Common myeloid progenitor, CD34-positive (primary cell): Measurements from ENCODE around the gene KLF2. TPM values are rescaled to one million over a fixed set of nuclear protein-coding genes. Genes with fewer than 3 reads are reported as not detected.
"Not testable (repeated sequence)": the region's sequence is repeated elsewhere in the genome, so short reads cannot be mapped to it uniquely, and the experiment has no call there.

Experiments used
- CTCF ChIA-PET: fragments of 350-600 bp; sonication (Branson Sonifier 250); formaldehyde crosslinking; loops from one replicate; lab custom pipeline; 2021; ENCODE audit warnings: antibody characterized with exemption; lab: Charles Lee
- POLR2A ChIA-PET: fragments of 350-600 bp; sonication (Branson Sonifier 250); formaldehyde crosslinking; loops from one replicate; lab custom pipeline; 2021; ENCODE audit warnings: antibody characterized with exemption; lab: Charles Lee
- DNase-seq, 3 donors: peaks; one replicate each; pipeline versions ENCODE4 v3.0.0 to v3.0.0-alpha.2; 2013
- H3K27ac ChIP-seq, 2 experiments: 1 replicate in 1 of 2; 2 replicates in 1 of 2; pipeline ENCODE4 v1.7.0; 2013; ENCODE audit warnings: inconsistent platforms in 2 of 2, low read length in 2 of 2, mild to moderate bottlenecking in 2 of 2, low read depth in 1 of 2, moderate library complexity in 1 of 2; ENCODE audit not compliant: severe bottlenecking in 2 of 2, insufficient read depth in 1 of 2, poor library complexity in 1 of 2
- H3K27me3 ChIP-seq, 5 experiments: replicated peaks in 2 of 5; 1 replicate in 3 of 5; 2 replicates in 2 of 5; pipeline versions ENCODE4 v1.6.1 to v1.7.0; 2013; ENCODE audit warnings: low read length in 4 of 5, mild to moderate bottlenecking in 2 of 5, moderate library complexity in 2 of 5, inconsistent platforms in 1 of 5; ENCODE audit not compliant: insufficient read depth in 5 of 5, control insufficient read depth in 4 of 5
- H3K36me3 ChIP-seq, 4 experiments: 1 replicate in 2 of 4; 2 replicates in 2 of 4; pipeline versions ENCODE4 v1.6.1 to v1.7.0; 2013; ENCODE audit warnings: low read length in 3 of 4, control low read depth in 1 of 4, mild to moderate bottlenecking in 1 of 4; ENCODE audit not compliant: control insufficient read depth in 4 of 4, insufficient read depth in 4 of 4
- H3K4me1 ChIP-seq, 4 experiments: 1 replicate in 3 of 4; 2 replicates in 1 of 4; pipeline versions ENCODE4 v1.6.1 to v1.7.1; 2013; ENCODE audit warnings: low read length in 3 of 4, mild to moderate bottlenecking in 3 of 4, control low read depth in 1 of 4, inconsistent platforms in 1 of 4, moderate library complexity in 1 of 4; ENCODE audit not compliant: control insufficient read depth in 4 of 4, insufficient read depth in 4 of 4; ENCODE audit errors: control extremely low read depth in 1 of 4
- H3K4me3 ChIP-seq, 7 experiments: 1 replicate in 4 of 7; 2 replicates in 3 of 7; pipeline versions ENCODE4 v1.5.1 to v1.7.0; 2013; ENCODE audit warnings: mild to moderate bottlenecking in 7 of 7, low read length in 6 of 7, moderate library complexity in 6 of 7, inconsistent platforms in 2 of 7, low read depth in 2 of 7, control low read depth in 1 of 7; ENCODE audit not compliant: insufficient read depth in 4 of 7, control insufficient read depth in 1 of 7; ENCODE audit errors: extremely low read depth in 1 of 7
- H3K9me3 ChIP-seq, 5 experiments: 1 replicate in 4 of 5; 2 replicates in 1 of 5; pipeline versions ENCODE4 v1.6.1 to v1.7.1; 2013; ENCODE audit warnings: low read length in 4 of 5, mild to moderate bottlenecking in 2 of 5, inconsistent platforms in 1 of 5, low read depth in 1 of 5, moderate library complexity in 1 of 5; ENCODE audit not compliant: control insufficient read depth in 4 of 5, insufficient read depth in 2 of 5; ENCODE audit errors: control extremely low read depth in 1 of 5
- WGBS: methylation state at CpG from one replicate; pipeline ENCODE4 v1.1.5; 2013; ENCODE audit not compliant: insufficient coverage; 5-methylcytosine and 5-hydroxymethylcytosine counted together
- polyA plus RNA-seq: library from polyadenylated mRNA; unstranded; fragments of 120-200 nt; gene quantifications from one replicate; pipeline ENCODE4 v1.2.1, GENCODE V29; 2013

Gene KLF2
- polyA plus RNA-seq = 233 TPM

DNA sequence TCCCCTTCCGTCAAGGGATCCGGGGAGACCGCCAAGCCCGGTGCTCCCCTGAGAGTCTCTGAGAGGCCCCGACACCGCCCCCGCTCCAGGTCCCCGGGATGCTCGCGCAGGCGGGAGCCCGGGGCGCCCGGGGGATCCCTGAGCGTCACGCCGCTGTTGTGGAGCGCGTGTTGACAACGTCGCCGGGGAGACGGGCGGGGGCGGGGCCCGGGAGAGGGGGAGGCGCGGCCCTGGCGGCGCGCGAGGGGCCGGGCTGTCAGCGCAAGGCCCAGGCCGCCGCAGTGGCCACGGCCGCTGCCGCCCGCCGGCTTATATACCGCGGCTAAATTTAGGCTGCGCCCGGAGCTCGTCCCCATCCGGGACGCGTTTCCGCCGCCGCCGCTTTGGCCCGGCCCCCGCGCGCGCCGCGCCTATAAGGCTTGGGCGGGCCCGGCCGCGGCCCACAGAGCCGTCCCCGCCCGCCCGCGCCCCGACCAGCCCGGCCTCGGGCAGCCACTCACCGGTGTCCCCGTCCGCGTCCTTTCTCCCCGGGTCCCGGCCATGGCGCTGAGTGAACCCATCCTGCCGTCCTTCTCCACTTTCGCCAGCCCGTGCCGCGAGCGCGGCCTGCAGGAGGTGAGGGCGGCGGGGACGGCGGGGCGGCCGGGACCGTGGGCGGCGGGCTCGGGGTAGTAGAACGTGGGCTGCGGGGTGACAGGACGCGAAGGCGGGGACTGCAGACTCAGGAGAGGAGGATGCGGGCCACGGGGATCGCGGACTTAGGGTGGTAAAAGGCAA is at the start of gene KLF2:
Gene KLF2 (plus strand): TSS at position 443 of the 777 bp plus-strand sequence. CDS start 98 bp downstream, at position 541.
- DNase-seq = peak; percentile 90 to 96 (median 96)
- ChIA-PET CTCF (interaction anchor here (0.6 to 1.3 kb wide), 3 partner anchors 23 to 77 kb away, joined by 3 to 4 read pairs (median 3); no protein-coding TSS in a partner anchor), POLR2A (interaction anchor here (0.5 to 3.2 kb wide), 16 partner anchors 9 to 127 kb away, joined by 3 to 29 read pairs (median 4); partner anchors contain the start of gene AP1M1)
- H3K27ac ChIP-seq = peak within 1 kb of the TSS in 1 of 2 experiments; percentile 76
- peaks cover 0 to 2% (median 0%) of the 10 kb centered on the region in 5 experiments for H3K9me3 ChIP-seq
- peaks cover 0 to 45% (median 13%) of the 10 kb centered on the region in 5 experiments for H3K27me3 ChIP-seq
- peaks cover 0 to 15% (median 0%) of the 10 kb centered on the region in 4 experiments for H3K36me3 ChIP-seq
- peak within 1 kb of the TSS; percentile 46 to 81 (median 69) for H3K4me3 ChIP-seq
- under 1% methylated on average over 89 of the region's 105 CpGs for WGBS
- peaks cover 13 to 58% (median 55%) of the 10 kb centered on the region in 4 experiments for H3K4me1 ChIP-seq

DNA sequence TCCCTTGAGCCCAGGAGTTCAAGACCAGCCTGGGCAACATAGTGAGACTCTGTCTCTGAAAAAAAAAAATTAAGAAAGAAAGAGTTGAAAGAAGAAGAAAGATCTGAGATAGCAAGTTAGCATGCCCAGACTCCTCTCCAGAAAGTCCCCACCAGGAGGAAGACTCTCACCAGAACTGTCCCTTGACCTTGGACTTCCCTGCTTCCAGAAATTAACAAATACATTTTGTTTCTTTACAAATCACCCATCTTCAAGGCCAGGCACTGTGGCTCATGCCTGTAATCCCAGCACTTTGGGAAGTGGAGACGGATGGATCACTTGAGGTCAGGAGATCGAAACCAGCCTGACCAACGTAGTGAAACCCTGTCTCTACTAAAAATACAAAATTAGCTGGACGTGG is 44.3 kb upstream of the KLF2 start:
- Histone ChIP-seq H3K36me3 (no peaks in the 10 kb centered on the region), H3K27me3 (no peaks in the 10 kb centered on the region), H3K4me1 (peaks cover 0 to 31% (median 30%) of the 10 kb centered on the region in 4 experiments), H3K27ac (no peak overlapping the region), H3K9me3 (no peaks in the 10 kb centered on the region), H3K4me3 (no peak overlapping the region)
- ChIA-PET CTCF (interaction anchor here (1.1 to 1.4 kb wide), 2 partner anchors 11 to 19 kb away, joined by 5 read pairs; no protein-coding TSS in a partner anchor), POLR2A (no interaction called here)
- DNase-seq = no peak
- 100% methylated on average over 1 of the region's 4 CpGs for WGBS

DNA sequence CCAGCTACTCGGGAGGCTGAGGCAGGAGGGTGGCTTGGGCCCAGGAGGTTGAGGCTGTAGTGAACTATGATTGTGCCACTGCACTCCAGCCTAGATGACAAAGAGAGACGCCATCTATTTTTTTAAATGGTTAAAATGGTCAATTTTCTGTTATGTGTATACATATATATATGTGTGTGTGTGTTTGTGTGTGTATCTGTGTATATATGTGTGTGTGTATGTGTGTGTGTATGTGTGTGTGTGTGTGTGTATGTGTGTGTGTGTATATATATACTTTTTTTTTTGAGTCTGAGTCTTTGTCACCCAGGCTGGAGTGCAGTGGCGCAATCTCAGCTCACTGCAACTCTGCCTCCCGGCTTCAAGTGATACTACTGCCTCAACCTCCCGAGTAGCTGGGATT is 42.9 kb upstream of the KLF2 start:
- no peaks in the 10 kb centered on the region for H3K36me3 ChIP-seq
- CTCF ChIA-PET = interaction anchor here (1.3 to 1.4 kb wide), 2 partner anchors 10 to 12 kb away, joined by 4 to 5 read pairs; no protein-coding TSS in a partner anchor
- H3K9me3 ChIP-seq = no peaks in the 10 kb centered on the region
- no peaks in the 10 kb centered on the region for H3K27me3 ChIP-seq
- H3K4me1 ChIP-seq = peaks cover 0 to 44% (median 41%) of the 10 kb centered on the region in 4 experiments
- WGBS = 90% methylated on average over 2 of the region's 5 CpGs
- no peak overlapping the region for H3K27ac ChIP-seq
- H3K4me3 ChIP-seq = no peak overlapping the region
- DNase-seq = no peak
- POLR2A ChIA-PET = interaction anchor here (0.6 kb wide), 1 partner anchor 18 kb away, joined by 6 read pairs; no protein-coding TSS in a partner anchor

DNA sequence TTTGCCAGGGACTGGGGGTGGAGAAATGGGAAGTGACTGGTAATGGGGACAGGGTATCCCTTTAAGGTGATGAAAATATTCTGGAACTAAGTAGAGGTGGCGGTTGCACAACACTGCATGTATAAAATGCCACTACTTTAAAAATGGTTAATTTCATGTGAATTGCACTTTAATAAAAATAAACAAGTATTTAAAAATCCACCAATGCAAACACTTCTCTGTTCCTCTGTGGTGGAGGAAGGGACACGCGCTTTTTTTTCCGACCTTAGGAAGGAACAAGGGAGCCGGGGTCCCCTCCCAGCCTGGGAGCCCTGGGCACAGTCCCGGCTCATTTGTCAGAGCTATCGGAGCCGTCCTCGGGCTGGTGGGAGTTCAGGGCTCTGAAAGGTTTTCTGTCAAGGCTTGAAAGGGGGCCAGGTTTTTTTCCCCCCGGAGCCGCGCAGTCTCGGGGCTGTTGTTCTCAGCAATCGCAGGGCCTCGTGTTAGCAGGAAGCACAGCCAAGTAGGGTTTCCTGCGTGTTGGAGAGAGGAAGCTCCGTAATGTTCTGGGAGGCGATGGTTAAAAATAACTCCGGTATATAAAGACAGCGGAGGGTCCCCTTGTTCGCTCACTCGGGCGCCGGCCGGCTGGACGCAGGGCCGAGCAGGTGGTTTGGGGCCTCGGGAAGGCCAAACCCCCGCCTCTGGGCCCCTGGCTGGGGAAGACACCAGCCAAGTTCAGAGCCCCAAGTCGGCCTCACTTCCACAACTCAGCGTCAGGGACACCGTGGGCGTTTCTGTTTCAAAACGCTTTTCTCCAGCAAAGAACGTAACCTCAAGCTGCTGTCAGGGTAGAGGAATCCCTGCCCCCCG is 41.2 kb upstream of the KLF2 start:
- Histone ChIP-seq H3K4me3 (peak overlapping the region in 5 of 7 experiments; percentile 32 to 62 (median 55)), H3K36me3 (no peaks in the 10 kb centered on the region), H3K9me3 (no peaks in the 10 kb centered on the region), H3K4me1 (peaks cover 0 to 48% (median 41%) of the 10 kb centered on the region in 4 experiments), H3K27ac (peak overlapping the region; percentile 75 to 91), H3K27me3 (no peaks in the 10 kb centered on the region)
- ChIA-PET CTCF (interaction anchor here (0.9 to 1.6 kb wide), 3 partner anchors 10 to 87 kb away, joined by 3 to 4 read pairs (median 3); no protein-coding TSS in a partner anchor), POLR2A (interaction anchor here (0.6 to 2.1 kb wide), 12 partner anchors 9 to 45 kb away, joined by 3 to 29 read pairs (median 4); partner anchors contain the start of gene KLF2)
- WGBS = 0% methylated on average over 26 of the region's 36 CpGs
- DNase-seq = peak; percentile 80 to 93 (median 90)

DNA sequence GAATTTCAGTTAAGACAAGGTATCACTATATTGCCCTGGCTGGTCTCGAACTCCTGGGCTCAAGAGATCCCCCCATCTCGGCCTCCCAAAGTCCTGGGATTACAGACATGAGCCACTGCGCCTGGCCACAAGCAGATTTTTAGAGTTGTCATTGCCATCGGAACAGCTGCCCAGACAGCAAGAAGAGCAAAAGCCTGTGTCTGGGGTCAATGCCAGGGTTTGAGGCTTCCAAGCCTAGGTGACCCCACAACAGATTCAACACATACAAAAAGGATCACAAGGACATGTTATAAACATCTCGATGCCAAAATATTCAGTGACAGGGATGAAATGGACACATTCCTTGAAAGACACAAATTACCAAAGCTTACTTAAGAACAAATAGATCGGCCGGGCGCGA is 40.1 kb upstream of the KLF2 start:
- ChIA-PET POLR2A (interaction anchor here (1.3 to 2.1 kb wide), 6 partner anchors 21 to 44 kb away, joined by 3 to 29 read pairs (median 16); partner anchors contain the start of gene KLF2), CTCF (interaction anchor here (0.9 to 2.0 kb wide), 5 partner anchors 11 to 85 kb away, joined by 3 to 6 read pairs (median 3); no protein-coding TSS in a partner anchor)
- no peaks in the 10 kb centered on the region for H3K27me3 ChIP-seq
- H3K27ac ChIP-seq = no peak overlapping the region
- no peaks in the 10 kb centered on the region for H3K36me3 ChIP-seq
- no peaks in the 10 kb centered on the region for H3K9me3 ChIP-seq
- H3K4me1 ChIP-seq = peaks cover 0 to 48% (median 41%) of the 10 kb centered on the region in 4 experiments
- WGBS = 93% methylated on average over 7 of the region's 9 CpGs
- H3K4me3 ChIP-seq = peak overlapping the region in 1 of 7 experiments; percentile 54
- DNase-seq = no peak

DNA sequence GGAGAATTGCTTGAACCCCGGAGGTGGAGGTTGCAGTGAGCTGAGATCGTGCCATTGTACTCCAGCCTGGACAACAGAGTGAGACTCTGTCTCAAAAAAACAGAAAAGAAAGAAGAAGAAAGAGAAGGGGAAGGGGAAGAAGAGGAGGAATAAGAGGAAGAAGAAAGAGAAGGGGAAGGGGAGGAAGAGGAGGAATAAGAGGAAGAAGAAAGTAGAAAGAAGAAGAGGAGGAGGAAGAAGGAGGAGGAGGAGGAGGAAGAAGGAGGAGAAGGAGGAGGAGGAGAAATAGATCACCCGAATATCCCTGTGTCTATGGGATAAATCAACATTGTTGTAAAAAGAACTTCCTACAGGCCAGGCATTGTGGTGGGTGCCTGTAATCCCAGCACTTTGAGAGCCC is 39.5 kb upstream of the KLF2 start:
- H3K27me3 ChIP-seq, H3K9me3 ChIP-seq, H3K4me3 ChIP-seq, H3K36me3 ChIP-seq, DNase-seq, H3K27ac ChIP-seq: not testable (repeated sequence)
- H3K4me1 ChIP-seq = peaks cover 0 to 48% (median 41%) of the 10 kb centered on the region in 4 experiments
- CTCF ChIA-PET = interaction anchor here (0.9 to 2.0 kb wide), 3 partner anchors 12 to 26 kb away, joined by 3 to 6 read pairs (median 3); no protein-coding TSS in a partner anchor
- WGBS = 90% methylated on average over 3 of the region's 3 CpGs
- POLR2A ChIA-PET = interaction anchor here (1.8 to 2.1 kb wide), 3 partner anchors 26 to 43 kb away, joined by 3 to 17 read pairs (median 16); no protein-coding TSS in a partner anchor
